A549 treated with Hydrocortisone at 1 μM for 4 hours (cell line): ENCODE data around the gene ENTHD1. TPM values are rescaled to one million over a fixed set of nuclear protein-coding genes. Genes with fewer than 3 reads are reported as not detected.

Experiments used
- total RNA-seq: library from RNA; stranded (reverse); fragments of 200-300 nt; extraction: Qiagen RNA extraction; gene quantifications from 5 replicates; pipeline ENCODE4 v1.2.3, GENCODE V29; 2022

Gene ENTHD1, protein sequence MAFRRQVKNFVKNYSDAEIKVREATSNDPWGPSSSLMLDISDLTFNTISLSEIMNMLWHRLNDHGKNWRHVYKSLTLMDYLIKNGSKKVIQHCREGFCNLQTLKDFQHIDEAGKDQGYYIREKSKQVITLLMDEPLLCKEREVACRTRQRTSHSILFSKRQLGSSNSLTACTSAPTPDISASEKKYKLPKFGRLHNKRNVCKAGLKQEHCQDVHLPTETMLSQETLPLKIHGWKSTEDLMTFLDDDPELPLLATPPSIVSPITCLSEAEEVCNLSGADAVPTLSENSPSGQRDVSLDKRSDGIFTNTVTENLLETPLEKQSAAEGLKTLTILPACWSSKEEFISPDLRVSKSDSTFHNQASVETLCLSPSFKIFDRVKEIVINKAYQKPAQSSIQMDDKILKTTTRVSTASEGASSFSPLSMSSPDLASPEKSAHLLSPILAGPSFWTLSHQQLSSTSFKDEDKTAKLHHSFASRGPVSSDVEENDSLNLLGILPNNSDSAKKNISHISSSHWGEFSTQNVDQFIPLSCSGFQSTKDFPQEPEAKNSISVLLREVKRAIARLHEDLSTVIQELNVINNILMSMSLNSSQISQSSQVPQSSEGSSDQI
- not detected in 5 replicates for total RNA-seq

DNA sequence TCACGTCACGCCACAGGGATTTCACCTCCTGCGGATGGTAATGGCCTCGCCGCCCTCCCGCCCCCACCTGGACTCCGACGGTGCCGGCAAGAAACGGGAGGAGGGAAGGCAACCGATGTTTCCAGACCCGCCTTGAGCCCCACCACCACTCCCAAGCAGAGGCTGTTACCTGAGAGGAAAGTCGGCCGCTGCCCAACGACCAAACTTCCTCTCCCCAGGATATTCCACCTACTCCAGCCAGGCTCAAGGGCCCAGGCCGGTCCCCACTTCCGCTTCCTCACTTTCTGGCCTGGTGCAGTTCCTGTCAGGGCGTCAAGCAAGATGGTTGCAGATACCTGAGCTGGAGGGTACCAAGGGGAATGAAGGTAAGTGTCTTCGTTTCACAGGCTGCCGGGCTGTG is at the start of gene ENTHD1:
TSS of gene ENTHD1 (minus strand) at position 235 of the 400 bp plus-strand sequence. CDS start 6,012 bp downstream, outside the sequence.

DNA sequence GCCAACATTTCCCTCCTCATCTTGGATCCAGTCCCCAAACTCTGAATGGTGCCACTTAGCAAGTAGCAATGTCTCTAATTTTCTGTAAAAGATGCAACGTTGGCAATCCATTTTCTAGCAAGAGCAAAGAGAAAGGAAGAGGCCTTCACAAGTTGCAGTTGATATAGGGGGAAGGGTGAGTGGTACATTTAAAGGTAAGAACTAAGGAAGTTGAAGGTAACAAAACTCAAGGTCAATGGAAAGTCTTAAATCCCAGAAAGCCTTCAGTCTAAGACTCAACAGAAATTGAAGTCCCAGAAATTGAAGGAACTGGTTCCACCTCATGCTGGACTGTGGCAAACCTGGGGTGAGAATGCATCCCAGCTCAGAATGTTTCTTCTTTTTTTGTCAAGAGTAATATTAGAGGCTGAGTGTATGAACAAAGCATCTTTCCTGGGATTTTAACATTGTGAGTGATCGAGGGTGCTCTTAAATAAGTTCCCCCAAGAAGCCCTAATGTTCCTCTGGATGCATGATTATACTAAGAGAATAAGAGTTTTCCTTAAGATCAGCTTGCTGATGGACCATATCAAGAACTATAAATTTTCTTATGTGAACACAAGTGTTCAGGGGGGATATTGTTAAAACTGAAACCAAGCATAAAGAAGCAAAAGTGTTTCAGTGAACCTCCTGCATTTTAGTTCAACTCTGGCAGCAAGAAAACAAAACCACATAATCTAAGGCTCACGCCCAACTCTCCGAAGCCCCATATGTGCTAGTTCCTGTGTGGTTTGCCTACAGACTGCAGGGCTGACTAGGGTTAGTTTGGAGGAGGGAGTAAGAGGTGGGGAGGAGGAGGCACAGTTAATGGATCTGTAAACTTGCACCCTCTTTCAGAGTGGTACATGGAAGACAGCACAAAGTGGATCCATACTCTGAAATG is 7.0 kb upstream of the ENTHD1 start, which contains the start of gene GRAP2:
TSS of gene GRAP2 (plus strand) at position 779 of the 922 bp plus-strand sequence. CDS start 46,023 bp downstream, outside the sequence.

Other genes starting within 250 kb of the ENTHD1 start
- not detected in 5 replicates for gene GRAP2, start 7.3 kb upstream of the ENTHD1 start, total RNA-seq
- not detected in 5 replicates for gene TMA7B, start 66.6 kb upstream of the ENTHD1 start, total RNA-seq
- gene FAM83F, start 101.2 kb upstream of the ENTHD1 start, total RNA-seq: not detected in 5 replicates